Smooth muscle cell (in vitro differentiated cells): Measurements from ENCODE around the gene SRPK2. TPM values are rescaled to one million over a fixed set of nuclear protein-coding genes. Genes with fewer than 3 reads are reported as not detected.

Experiments
- DNase-seq: peaks from one replicate; lab custom pipeline; 2025; ENCODE audit not compliant: unreplicated experiment; lab: John Stamatoyannopoulos, UW
- H2AFZ ChIP-seq: fragments of 200-600 bp; sonication (generic); 2 replicates; pipeline ENCODE4 v1.6.0; 2016; ENCODE audit warnings: antibody characterized with exemption, low read depth, mild to moderate bottlenecking
- H3F3A ChIP-seq: fragments of 200-600 bp; sonication (generic); 2 replicates; pipeline ENCODE4 v1.6.0; 2017; ENCODE audit warnings: antibody characterized with exemption, low read depth
- H3K27ac ChIP-seq: fragments of 200-600 bp; sonication (generic); 2 replicates; pipeline ENCODE4 v1.5.1; 2016; ENCODE audit warnings: low read depth, mild to moderate bottlenecking
- H3K27me3 ChIP-seq: fragments of 200-600 bp; sonication (generic); 2 replicates; pipeline ENCODE4 v1.6.1; 2016; ENCODE audit warnings: low read depth, mild to moderate bottlenecking
- H3K36me3 ChIP-seq: fragments of 200-600 bp; sonication (generic); 2 replicates; pipeline ENCODE4 v1.5.1; 2016; ENCODE audit warnings: low read depth
- H3K4me1 ChIP-seq: fragments of 200-600 bp; sonication (generic); 2 replicates; pipeline ENCODE4 v1.5.1; 2016; ENCODE audit warnings: low read depth
- H3K4me2 ChIP-seq: fragments of 200-600 bp; sonication (generic); 2 replicates; pipeline ENCODE4 v1.6.0; 2016; ENCODE audit warnings: mild to moderate bottlenecking
- H3K4me3 ChIP-seq: fragments of 200-600 bp; sonication (generic); 2 replicates; pipeline ENCODE4 v1.5.1; 2016; ENCODE audit warnings: mild to moderate bottlenecking
- H3K79me2 ChIP-seq: fragments of 200-600 bp; sonication (generic); 2 replicates; pipeline ENCODE4 v1.6.0; 2016; ENCODE audit warnings: low read depth, mild to moderate bottlenecking
- H3K9ac ChIP-seq: fragments of 200-600 bp; sonication (generic); 2 replicates; pipeline ENCODE4 v1.6.0; 2016; ENCODE audit warnings: low read depth
- H3K9me3 ChIP-seq: fragments of 200-600 bp; sonication (generic); replicated peaks from 2 replicates; pipeline ENCODE4 v1.5.1; 2016; ENCODE audit warnings: low read depth
- H4K20me1 ChIP-seq: fragments of 200-600 bp; sonication (generic); 2 replicates; pipeline ENCODE4 v1.6.0; 2016; ENCODE audit warnings: low read depth
- CTCF ChIP-seq: fragments of 200-600 bp; sonication (generic); IDR thresholded peaks from 2 replicates; pipeline ENCODE4 v1.5.1; 2017; ENCODE audit warnings: borderline replicate concordance, mild to moderate bottlenecking, antibody characterized with exemption; ENCODE audit not compliant: insufficient read depth, poor library complexity, severe bottlenecking
- WGBS: methylation state at CpG from one replicate; pipeline ENCODE4 v1.1.7; 2016; ENCODE audit warnings: low lambda C conversion rate; 5-methylcytosine and 5-hydroxymethylcytosine counted together
- polyA plus RNA-seq: library from polyadenylated mRNA; unstranded; fragments of >200 nt; fragmentation: Nextera tagmentation; extraction: Ambion mirVana; gene quantifications from 2 replicates; pipeline ENCODE4 v1.2.1, GENCODE V29; 2016
- total RNA-seq: library from RNA; depleted of rRNA; stranded (reverse); fragments of >200 nt; gene quantifications from 2 replicates; pipeline ENCODE4 v1.2.3, GENCODE V29; 2014

The SRPK2 gene
- total and polyA plus RNA-seq, 2 experiments from 2014 or later: 21.9 to 28.0 TPM

- peaks cover 8% of the 10 kb centered on the region for H4K20me1 ChIP-seq
- H3K27me3 ChIP-seq: no peaks in the 10 kb centered on the region
- H3K9ac ChIP-seq: no peak overlapping the region
- no peaks in the 10 kb centered on the region for H3K79me2 ChIP-seq
- no peaks in the 10 kb centered on the region for H3K9me3 ChIP-seq
- H3K4me1 ChIP-seq: no peaks in the 10 kb centered on the region
- TF ChIP-seq CTCF: no peak
- no peak overlapping the region for H3K27ac ChIP-seq
- no peaks in the 10 kb centered on the region for H3F3A ChIP-seq
- H3K36me3 ChIP-seq: no peaks in the 10 kb centered on the region
- H3K4me3 ChIP-seq: no peak overlapping the region
- no peak overlapping the region for H2AFZ ChIP-seq
- 94% methylated on average over 3 of the region's 3 CpGs for WGBS
- H3K4me2 ChIP-seq: no peak overlapping the region
- no peak for DNase-seq
These were observed 231.4 kb downstream of the SRPK2 start for GRCh38 chr7:105157278-105157677.

GRCh38 chr7:105156731-105157130 is 232.0 kb downstream of the SRPK2 start:
- H3K9ac ChIP-seq: no peak overlapping the region
- no peak overlapping the region for H3K4me2 ChIP-seq
- no peaks in the 10 kb centered on the region for H3F3A ChIP-seq
- TF ChIP-seq CTCF: no peak
- peaks cover 8% of the 10 kb centered on the region for H4K20me1 ChIP-seq
- no peak for DNase-seq
- H3K4me3 ChIP-seq: no peak overlapping the region
- H3K79me2 ChIP-seq: no peaks in the 10 kb centered on the region
- no peaks in the 10 kb centered on the region for H3K9me3 ChIP-seq
- WGBS: 98% methylated on average over 2 of the region's 2 CpGs
- no peak overlapping the region for H2AFZ ChIP-seq
- no peaks in the 10 kb centered on the region for H3K4me1 ChIP-seq
- no peaks in the 10 kb centered on the region for H3K36me3 ChIP-seq
- H3K27me3 ChIP-seq: no peaks in the 10 kb centered on the region
- no peak overlapping the region for H3K27ac ChIP-seq

- no peak overlapping the region for H3K9ac ChIP-seq
- H4K20me1 ChIP-seq: peaks cover 3% of the 10 kb centered on the region
- no peaks in the 10 kb centered on the region for H3K27me3 ChIP-seq
- TF ChIP-seq CTCF: no peak
- WGBS: 100% methylated on average over 2 of the region's 2 CpGs
- no peaks in the 10 kb centered on the region for H3K79me2 ChIP-seq
- H3K4me1 ChIP-seq: no peaks in the 10 kb centered on the region
- no peak overlapping the region for H3K27ac ChIP-seq
- no peaks in the 10 kb centered on the region for H3K36me3 ChIP-seq
- no peak overlapping the region for H3K4me3 ChIP-seq
- no peaks in the 10 kb centered on the region for H3K9me3 ChIP-seq
- H3K4me2 ChIP-seq: no peak overlapping the region
- H3F3A ChIP-seq: no peaks in the 10 kb centered on the region
- DNase-seq: no peak
- H2AFZ ChIP-seq: no peak overlapping the region
These were observed 234.6 kb downstream of the SRPK2 start for GRCh38 chr7:105154084-105154483.

- H3K4me2 ChIP-seq: no peak overlapping the region
- H3K9ac ChIP-seq: no peak overlapping the region
- no peaks in the 10 kb centered on the region for H3K27me3 ChIP-seq
- no peak overlapping the region for H3K4me3 ChIP-seq
- no peaks in the 10 kb centered on the region for H3K36me3 ChIP-seq
- H3K4me1 ChIP-seq: no peaks in the 10 kb centered on the region
- peaks cover 3% of the 10 kb centered on the region for H4K20me1 ChIP-seq
- no peaks in the 10 kb centered on the region for H3K9me3 ChIP-seq
- DNase-seq: no peak
- no peak overlapping the region for H3K27ac ChIP-seq
- no peaks in the 10 kb centered on the region for H3F3A ChIP-seq
- no peak for TF ChIP-seq CTCF
- H3K79me2 ChIP-seq: no peaks in the 10 kb centered on the region
- no peak overlapping the region for H2AFZ ChIP-seq
- 97% methylated on average over 6 of the region's 6 CpGs for WGBS
These were observed 235.2 kb downstream of the SRPK2 start for GRCh38 chr7:105153531-105153930.
